ENCODE measurements around the gene IGFL4. TPM values are rescaled to one million over a fixed set of nuclear protein-coding genes. Genes with fewer than 3 reads are reported as not detected.
A peak's percentile ranks its signal among the peaks of the same experiment; 100 is the strongest.

IGFL4 gene
- total and polyA plus RNA-seq, 2 of the 13 experiments (the other 11 are each of a cell fraction or from before 2014, with no cell fraction given), result 1.2 to 1.4 TPM

GRCh38 chr19:46076951-46077814, 36.4 kb upstream of the IGFL4 start (continued):
- no peak for TF ChIP-seq SNAPC4 (CRISPR knock-in tag; IDR thresholded peaks at IDR 0.05)
- no peak for TF ChIP-seq CBX5 (CRISPR knock-in tag; IDR thresholded peaks at IDR 0.05; ENCODE audit: borderline replicate concordance)
- peak; percentile 64 for TF ChIP-seq ZNF687 (CRISPR knock-in tag; IDR thresholded peaks at IDR 0.05)
- no peak for TF ChIP-seq SETDB1 (CRISPR knock-in tag; IDR thresholded peaks at IDR 0.05; ENCODE audit: borderline replicate concordance)
- TF ChIP-seq KDM5A (IDR thresholded peaks at IDR 0.05; ENCODE audit: borderline replicate concordance, low read length), result no peak
- TF ChIP-seq ZNF337 (CRISPR knock-in tag; IDR thresholded peaks at IDR 0.05; ENCODE audit: borderline replicate concordance, low read depth), result no peak
- peak; percentile 73 for TF ChIP-seq AGO2 (optimal IDR thresholded peaks at IDR 0.05; ENCODE audit: low read depth, low read length)
- peak; percentile 64; the same call in 1 of the 2 replicates for TF ChIP-seq HNRNPL (IDR thresholded peaks at IDR 0.05; ENCODE audit: low read depth, low read length)
- TF ChIP-seq, protein P1, sequence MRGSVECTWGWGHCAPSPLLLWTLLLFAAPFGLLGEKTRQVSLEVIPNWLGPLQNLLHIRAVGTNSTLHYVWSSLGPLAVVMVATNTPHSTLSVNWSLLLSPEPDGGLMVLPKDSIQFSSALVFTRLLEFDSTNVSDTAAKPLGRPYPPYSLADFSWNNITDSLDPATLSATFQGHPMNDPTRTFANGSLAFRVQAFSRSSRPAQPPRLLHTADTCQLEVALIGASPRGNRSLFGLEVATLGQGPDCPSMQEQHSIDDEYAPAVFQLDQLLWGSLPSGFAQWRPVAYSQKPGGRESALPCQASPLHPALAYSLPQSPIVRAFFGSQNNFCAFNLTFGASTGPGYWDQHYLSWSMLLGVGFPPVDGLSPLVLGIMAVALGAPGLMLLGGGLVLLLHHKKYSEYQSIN (CRISPR knock-in tag; IDR thresholded peaks at IDR 0.05; ENCODE audit: borderline replicate concordance), result no peak
- no peak for TF ChIP-seq ZNF839 (CRISPR knock-in tag; IDR thresholded peaks at IDR 0.05; ENCODE audit: borderline replicate concordance)
- TF ChIP-seq SALL1 (CRISPR knock-in tag; IDR thresholded peaks at IDR 0.05), result peak; percentile 48; the same call in 1 of the 2 replicates
- TF ChIP-seq ZC3H4 (CRISPR knock-in tag; IDR thresholded peaks at IDR 0.05; ENCODE audit: borderline replicate concordance), result no peak
- TF ChIP-seq NFE2 (CRISPR knock-in tag; IDR thresholded peaks at IDR 0.05), result no peak
- TF ChIP-seq, protein P2, sequence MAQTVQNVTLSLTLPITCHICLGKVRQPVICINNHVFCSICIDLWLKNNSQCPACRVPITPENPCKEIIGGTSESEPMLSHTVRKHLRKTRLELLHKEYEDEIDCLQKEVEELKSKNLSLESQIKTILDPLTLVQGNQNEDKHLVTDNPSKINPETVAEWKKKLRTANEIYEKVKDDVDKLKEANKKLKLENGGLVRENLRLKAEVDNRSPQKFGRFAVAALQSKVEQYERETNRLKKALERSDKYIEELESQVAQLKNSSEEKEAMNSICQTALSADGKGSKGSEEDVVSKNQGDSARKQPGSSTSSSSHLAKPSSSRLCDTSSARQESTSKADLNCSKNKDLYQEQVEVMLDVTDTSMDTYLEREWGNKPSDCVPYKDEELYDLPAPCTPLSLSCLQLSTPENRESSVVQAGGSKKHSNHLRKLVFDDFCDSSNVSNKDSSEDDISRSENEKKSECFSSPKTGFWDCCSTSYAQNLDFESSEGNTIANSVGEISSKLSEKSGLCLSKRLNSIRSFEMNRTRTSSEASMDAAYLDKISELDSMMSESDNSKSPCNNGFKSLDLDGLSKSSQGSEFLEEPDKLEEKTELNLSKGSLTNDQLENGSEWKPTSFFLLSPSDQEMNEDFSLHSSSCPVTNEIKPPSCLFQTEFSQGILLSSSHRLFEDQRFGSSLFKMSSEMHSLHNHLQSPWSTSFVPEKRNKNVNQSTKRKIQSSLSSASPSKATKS (CRISPR knock-in tag; IDR thresholded peaks at IDR 0.05), result no peak
- TF ChIP-seq HES4 (CRISPR knock-in tag; IDR thresholded peaks at IDR 0.05; ENCODE audit: borderline replicate concordance), result no peak
